ENCODE data around the gene DYTN.

- TF ChIP-seq CTCF (IDR thresholded peaks at IDR 0.05) (no peak), POLR2A (IDR thresholded peaks at IDR 0.05) (no peak)
These were observed 46.6 kb upstream of the DYTN start for GRCh38 chr2:206764673-206765241.

Measured in lower leg skin (tissue), 3 donors.